CD4-positive, CD25-positive, alpha-beta regulatory T cell (primary cell): ENCODE data around the gene OR10H5. TPM values are rescaled to one million over a fixed set of nuclear protein-coding genes. Genes with fewer than 3 reads are reported as not detected.
A peak's percentile ranks its signal among the peaks of the same experiment; 100 is the strongest.

Experiments
- ATAC-seq, 2 donors: fragments of 150-1000 bp; cut with Tn5 transposase; one replicate each; pipeline ENCODE4 v1.10.0; 2021; ENCODE audit warnings: low read depth in 2 of 2, moderate number of reproducible peaks in 2 of 2, moderate library complexity in 1 of 2
- DNase-seq, 3 donors: peaks; one replicate each; pipeline versions ENCODE4 v3.0.0 to v3.0.0-alpha.2; 2012 to 2022; ENCODE audit warnings: mixed read lengths in 1 of 3
- H3K27ac ChIP-seq: one replicate; pipeline ENCODE4 v1.7.0; 2013; ENCODE audit warnings: mild to moderate bottlenecking, low read length; ENCODE audit not compliant: insufficient read depth, poor library complexity, severe bottlenecking
- H3K27me3 ChIP-seq: one replicate; pipeline ENCODE4 v1.7.0; 2013; ENCODE audit warnings: low read length; ENCODE audit not compliant: control insufficient read depth, insufficient read depth
- H3K36me3 ChIP-seq: one replicate; pipeline ENCODE4 v1.7.0; 2013; ENCODE audit warnings: mild to moderate bottlenecking, low read length, moderate library complexity; ENCODE audit not compliant: control insufficient read depth, insufficient read depth
- H3K4me1 ChIP-seq: 2 replicates; pipeline ENCODE4 v1.7.0; 2013; ENCODE audit warnings: mild to moderate bottlenecking, low read length; ENCODE audit not compliant: insufficient read depth, control insufficient read depth, poor library complexity, severe bottlenecking
- H3K4me3 ChIP-seq: one replicate; pipeline ENCODE4 v1.7.0; 2013; ENCODE audit warnings: low read depth, mild to moderate bottlenecking, low read length, moderate library complexity
- H3K9me3 ChIP-seq, 2 experiments: 1 replicate in 1 of 2; 2 replicates in 1 of 2; pipeline ENCODE4 v1.7.0; 2013; ENCODE audit warnings: low read length in 2 of 2, mild to moderate bottlenecking in 1 of 2, moderate library complexity in 1 of 2; ENCODE audit not compliant: control insufficient read depth in 2 of 2
- H3K27ac Mint-ChIP-seq, 3 donors: one replicate each; pipeline ENCODE4 v1.8.0; 2020 to 2022; ENCODE audit warnings: mild to moderate bottlenecking in 3 of 3, mixed read lengths in 3 of 3, moderate library complexity in 2 of 3
- H3K27me3 Mint-ChIP-seq: one replicate; pipeline ENCODE4 v1.8.0; 2022; ENCODE audit warnings: mild to moderate bottlenecking, mixed read lengths
- H3K36me3 Mint-ChIP-seq: one replicate; pipeline ENCODE4 v1.8.0; 2020; ENCODE audit warnings: mixed read lengths
- H3K4me1 Mint-ChIP-seq, 4 donors: one replicate each; pipeline ENCODE4 v1.8.0; 2020 to 2022; ENCODE audit warnings: mixed read lengths in 4 of 4, mild to moderate bottlenecking in 1 of 4
- H3K4me3 Mint-ChIP-seq, 4 donors: one replicate each; pipeline ENCODE4 v1.8.0; 2020 to 2022; ENCODE audit warnings: mild to moderate bottlenecking in 4 of 4, mixed read lengths in 4 of 4, moderate library complexity in 3 of 4
- H3K9me3 Mint-ChIP-seq, 7 donors: one replicate each; pipeline ENCODE4 v1.8.0; 2020 to 2022; ENCODE audit warnings: mixed read lengths in 7 of 7, mild to moderate bottlenecking in 3 of 7, moderate library complexity in 2 of 7
- polyA plus RNA-seq, 4 donors: library from polyadenylated mRNA; unstranded; fragments of 300-500 nt; fragmentation: Illumina TruSeq; gene quantifications; one replicate each; pipeline ENCODE4 v1.2.3, GENCODE V29; 2021
- total RNA-seq: library from RNA; stranded (reverse); gene quantifications from one replicate; pipeline ENCODE4 v1.2.3, GENCODE V29; 2022

The OR10H5 gene, protein sequence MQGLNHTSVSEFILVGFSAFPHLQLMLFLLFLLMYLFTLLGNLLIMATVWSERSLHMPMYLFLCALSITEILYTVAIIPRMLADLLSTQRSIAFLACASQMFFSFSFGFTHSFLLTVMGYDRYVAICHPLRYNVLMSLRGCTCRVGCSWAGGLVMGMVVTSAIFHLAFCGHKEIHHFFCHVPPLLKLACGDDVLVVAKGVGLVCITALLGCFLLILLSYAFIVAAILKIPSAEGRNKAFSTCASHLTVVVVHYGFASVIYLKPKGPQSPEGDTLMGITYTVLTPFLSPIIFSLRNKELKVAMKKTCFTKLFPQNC
- total RNA-seq (not detected), polyA plus RNA-seq (not detected)

- Mint-ChIP-seq H3K27me3 (peaks cover 13% of the 10 kb centered on the region), H3K4me3 (no peak within 1 kb of the TSS), H3K27ac (peak within 1 kb of the TSS in 1 of 3 donors; percentile 10), H3K9me3 (peaks cover 0 to 3% (median 0%) of the 10 kb centered on the region in 7 donors), H3K36me3 (no peaks in the 10 kb centered on the region), H3K4me1 (peaks cover 0 to 3% (median 0%) of the 10 kb centered on the region in 4 donors)
- no peak for ATAC-seq
- Histone ChIP-seq H3K36me3 (no peaks in the 10 kb centered on the region), H3K27ac (no peak within 1 kb of the TSS), H3K27me3 (no peaks in the 10 kb centered on the region), H3K4me3 (no peak within 1 kb of the TSS), H3K4me1 (no peaks in the 10 kb centered on the region), H3K9me3 (no peaks in the 10 kb centered on the region)
- no peak for DNase-seq
These were observed at the start of gene OR10H5 for GRCh38 chr19:15787611-15788155. Gene OR10H5, plus strand, starts transcription at chr19:15787661. Its CDS starts 6,388 bp downstream, at chr19:15794049.

GRCh38 chr19:15737722-15738121 lies 49.7 kb upstream of the OR10H5 start, which contains the start of gene OR10H3:
Gene OR10H3, plus strand, starts transcription at chr19:15737985. Its CDS starts 3,408 bp downstream, at chr19:15741393.
- Histone ChIP-seq H3K27me3 (peaks cover 4% of the 10 kb centered on the region), H3K9me3 (peaks cover 8 to 14% of the 10 kb centered on the region in 2 experiments), H3K27ac (no peak within 1 kb of the TSS), H3K4me1 (no peaks in the 10 kb centered on the region), H3K36me3 (no peaks in the 10 kb centered on the region), H3K4me3 (no peak within 1 kb of the TSS)
- peaks cover 0 to 14% (median 4%) of the 10 kb centered on the region in 7 donors for H3K9me3 Mint-ChIP-seq
- no peaks in the 10 kb centered on the region for H3K4me1 Mint-ChIP-seq
- H3K36me3 Mint-ChIP-seq = no peaks in the 10 kb centered on the region
- ATAC-seq (no peak), DNase-seq (no peak)
- no peak within 1 kb of the TSS for H3K4me3 Mint-ChIP-seq
- no peak within 1 kb of the TSS for H3K27ac Mint-ChIP-seq
- H3K27me3 Mint-ChIP-seq = peaks cover 27% of the 10 kb centered on the region

GRCh38 chr19:15740785-15741184 lies 46.7 kb upstream of the OR10H5 start:
- Mint-ChIP-seq H3K4me1 (no peaks in the 10 kb centered on the region), H3K9me3 (peaks cover 0 to 14% (median 4%) of the 10 kb centered on the region in 7 donors), H3K27me3 (peaks cover 24% of the 10 kb centered on the region), H3K4me3 (no peak overlapping the region), H3K36me3 (no peaks in the 10 kb centered on the region), H3K27ac (no peak overlapping the region)
- DNase-seq (no peak), ATAC-seq (no peak)
- Histone ChIP-seq H3K27ac (no peak overlapping the region), H3K36me3 (no peaks in the 10 kb centered on the region), H3K9me3 (peaks cover 8 to 14% of the 10 kb centered on the region in 2 experiments), H3K4me3 (no peak overlapping the region), H3K4me1 (no peaks in the 10 kb centered on the region), H3K27me3 (peaks cover 8% of the 10 kb centered on the region)

DNA sequence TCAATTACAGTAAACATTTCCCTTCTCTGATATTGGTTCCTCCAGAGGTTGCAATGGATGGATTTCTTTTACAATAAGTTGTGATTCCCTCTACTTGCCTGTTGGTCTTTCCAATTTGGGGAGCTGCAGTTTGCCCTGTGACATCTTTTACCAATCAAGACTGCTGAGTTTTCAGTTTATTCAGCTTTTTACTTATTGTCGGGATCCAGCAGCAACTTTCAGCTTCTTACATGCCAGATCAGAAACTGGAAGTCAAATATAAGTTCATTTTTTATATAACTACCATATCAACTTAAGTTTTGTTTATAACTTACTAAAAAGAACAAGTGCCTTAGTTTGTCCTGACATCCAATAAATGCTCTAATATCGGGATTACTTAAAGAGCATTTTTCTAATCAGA lies 39.2 kb upstream of the OR10H5 start:
- no peaks in the 10 kb centered on the region for H3K4me1 ChIP-seq
- no peaks in the 10 kb centered on the region for H3K36me3 Mint-ChIP-seq
- no peak overlapping the region for H3K27ac ChIP-seq
- no peaks in the 10 kb centered on the region for H3K4me1 Mint-ChIP-seq
- H3K4me3 ChIP-seq = no peak overlapping the region
- DNase-seq = no peak
- no peak overlapping the region for H3K4me3 Mint-ChIP-seq
- H3K9me3 ChIP-seq = no peaks in the 10 kb centered on the region
- no peak overlapping the region for H3K27ac Mint-ChIP-seq
- H3K36me3 ChIP-seq = no peaks in the 10 kb centered on the region
- H3K9me3 Mint-ChIP-seq = peaks cover 0 to 4% (median 0%) of the 10 kb centered on the region in 7 donors
- H3K27me3 ChIP-seq = peaks cover 25% of the 10 kb centered on the region
- H3K27me3 Mint-ChIP-seq = peaks cover 55% of the 10 kb centered on the region
- no peak for ATAC-seq

DNA sequence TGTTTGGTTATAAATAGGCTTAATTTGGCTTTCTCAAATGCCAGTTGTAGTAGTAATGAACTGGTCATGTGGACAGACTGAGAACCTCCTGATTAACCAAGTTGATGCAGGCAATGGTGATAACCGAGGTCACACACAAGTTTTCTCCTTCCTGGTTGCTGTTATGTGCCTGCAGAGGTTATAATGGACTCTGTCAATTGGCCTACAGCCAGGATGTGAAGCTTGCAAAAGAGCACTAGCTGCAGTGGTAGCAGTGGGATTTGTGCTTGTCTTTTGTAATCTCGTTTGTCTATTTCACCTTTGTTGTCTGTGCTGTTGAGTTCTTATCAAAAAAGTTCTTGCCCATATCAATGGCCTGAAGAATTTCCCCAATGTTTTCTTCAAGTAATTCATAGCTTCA lies 29.1 kb upstream of the OR10H5 start:
- no peak overlapping the region for H3K4me3 Mint-ChIP-seq
- no peaks in the 10 kb centered on the region for H3K4me1 ChIP-seq
- no peaks in the 10 kb centered on the region for H3K36me3 Mint-ChIP-seq
- ATAC-seq = no peak
- H3K9me3 Mint-ChIP-seq = peaks cover 0 to 9% (median 0%) of the 10 kb centered on the region in 7 donors
- peaks cover 0 to 7% (median 0%) of the 10 kb centered on the region in 4 donors for H3K4me1 Mint-ChIP-seq
- no peak overlapping the region for H3K4me3 ChIP-seq
- H3K27me3 ChIP-seq = peaks cover 29% of the 10 kb centered on the region
- H3K27ac ChIP-seq = no peak overlapping the region
- DNase-seq = no peak
- no peak overlapping the region for H3K27ac Mint-ChIP-seq
- peaks cover 0 to 8% of the 10 kb centered on the region in 2 experiments for H3K9me3 ChIP-seq
- no peaks in the 10 kb centered on the region for H3K36me3 ChIP-seq
- H3K27me3 Mint-ChIP-seq = peaks cover 72% of the 10 kb centered on the region

DNA sequence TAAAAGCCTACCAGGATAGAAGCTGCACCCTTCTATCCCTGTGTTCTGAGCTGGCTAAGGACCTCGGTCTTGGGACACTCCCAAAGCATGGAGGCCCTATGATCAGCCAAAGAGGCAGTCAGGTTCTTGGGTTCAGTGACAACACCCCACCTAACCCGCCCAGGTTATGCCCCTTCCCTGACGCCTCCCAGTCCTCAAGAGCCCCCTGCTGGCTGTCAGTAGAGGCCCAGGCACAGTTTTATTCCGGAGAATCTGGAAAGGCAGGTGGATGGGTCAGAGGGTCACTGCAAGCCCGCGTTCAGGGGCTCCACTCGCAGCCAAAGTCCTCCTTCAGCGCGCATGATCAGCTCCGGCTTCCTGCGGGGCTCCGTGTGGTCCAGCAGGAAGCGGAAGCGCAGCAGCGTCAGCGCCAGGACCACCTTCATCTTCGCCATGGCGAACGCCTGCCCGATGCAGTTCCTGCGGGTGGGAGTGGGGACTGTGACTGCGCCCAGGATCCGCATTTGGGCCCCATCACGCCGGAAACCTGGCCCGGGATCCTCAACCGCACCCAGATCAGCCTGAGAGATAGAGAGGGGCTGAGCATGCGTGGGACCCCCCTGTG lies 27.4 kb upstream of the OR10H5 start:
- H3K36me3 ChIP-seq = no peaks in the 10 kb centered on the region
- H3K4me3 ChIP-seq = no peak overlapping the region
- H3K27me3 ChIP-seq = peaks cover 32% of the 10 kb centered on the region
- Mint-ChIP-seq H3K27ac (no peak overlapping the region), H3K27me3 (peaks cover 56% of the 10 kb centered on the region), H3K4me3 (no peak overlapping the region), H3K36me3 (no peaks in the 10 kb centered on the region), H3K9me3 (peaks cover 0 to 9% (median 0%) of the 10 kb centered on the region in 7 donors), H3K4me1 (peaks cover 0 to 7% (median 0%) of the 10 kb centered on the region in 4 donors)
- ATAC-seq = no peak
- H3K27ac ChIP-seq = no peak overlapping the region
- DNase-seq = no peak
- peaks cover 0 to 8% of the 10 kb centered on the region in 2 experiments for H3K9me3 ChIP-seq
- no peaks in the 10 kb centered on the region for H3K4me1 ChIP-seq

GRCh38 chr19:15769586-15769985 lies 17.9 kb upstream of the OR10H5 start:
- ATAC-seq (no peak), DNase-seq (no peak)
- no peak overlapping the region for H3K27ac ChIP-seq
- no peaks in the 10 kb centered on the region for H3K4me1 ChIP-seq
- Mint-ChIP-seq H3K4me3 (no peak overlapping the region), H3K27me3 (peaks cover 10% of the 10 kb centered on the region), H3K9me3 (peaks cover 0 to 4% (median 2%) of the 10 kb centered on the region in 7 donors), H3K36me3 (no peaks in the 10 kb centered on the region), H3K27ac (no peak overlapping the region), H3K4me1 (no peaks in the 10 kb centered on the region)
- H3K4me3 ChIP-seq = no peak overlapping the region
- H3K36me3 ChIP-seq = no peaks in the 10 kb centered on the region
- peaks cover 6% of the 10 kb centered on the region for H3K27me3 ChIP-seq
- H3K9me3 ChIP-seq = no peaks in the 10 kb centered on the region
